ENCODE results near the gene ZSWIM5.

DNA sequence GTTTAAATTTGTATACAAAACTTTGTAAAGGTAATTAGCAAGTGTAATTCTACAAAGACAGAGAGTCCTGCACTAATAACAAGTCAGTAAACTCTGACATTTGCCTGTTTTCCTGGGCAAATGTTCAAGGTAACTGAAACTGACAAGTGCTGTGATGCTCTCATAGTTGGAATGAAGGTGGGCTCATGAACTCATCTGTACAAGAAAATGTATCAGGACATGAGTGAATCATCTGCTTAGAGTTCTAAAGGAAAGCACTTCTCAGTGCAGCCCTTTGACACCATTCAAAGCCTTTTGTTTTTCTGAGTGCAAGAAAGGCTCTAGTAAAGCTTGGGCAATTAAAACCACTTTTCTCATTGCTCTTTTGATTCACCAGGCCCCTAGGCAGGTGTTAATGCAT is 102.9 kb downstream of the ZSWIM5 start:
- TF ChIP-seq, protein P1, sequence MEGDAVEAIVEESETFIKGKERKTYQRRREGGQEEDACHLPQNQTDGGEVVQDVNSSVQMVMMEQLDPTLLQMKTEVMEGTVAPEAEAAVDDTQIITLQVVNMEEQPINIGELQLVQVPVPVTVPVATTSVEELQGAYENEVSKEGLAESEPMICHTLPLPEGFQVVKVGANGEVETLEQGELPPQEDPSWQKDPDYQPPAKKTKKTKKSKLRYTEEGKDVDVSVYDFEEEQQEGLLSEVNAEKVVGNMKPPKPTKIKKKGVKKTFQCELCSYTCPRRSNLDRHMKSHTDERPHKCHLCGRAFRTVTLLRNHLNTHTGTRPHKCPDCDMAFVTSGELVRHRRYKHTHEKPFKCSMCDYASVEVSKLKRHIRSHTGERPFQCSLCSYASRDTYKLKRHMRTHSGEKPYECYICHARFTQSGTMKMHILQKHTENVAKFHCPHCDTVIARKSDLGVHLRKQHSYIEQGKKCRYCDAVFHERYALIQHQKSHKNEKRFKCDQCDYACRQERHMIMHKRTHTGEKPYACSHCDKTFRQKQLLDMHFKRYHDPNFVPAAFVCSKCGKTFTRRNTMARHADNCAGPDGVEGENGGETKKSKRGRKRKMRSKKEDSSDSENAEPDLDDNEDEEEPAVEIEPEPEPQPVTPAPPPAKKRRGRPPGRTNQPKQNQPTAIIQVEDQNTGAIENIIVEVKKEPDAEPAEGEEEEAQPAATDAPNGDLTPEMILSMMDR (IDR thresholded peaks at IDR 0.05), result no peak
- TF ChIP-seq EZH2 (IDR thresholded peaks at IDR 0.05; ENCODE audit: borderline replicate concordance, insufficient read depth, low read depth, low read length, poor library complexity, severe bottlenecking), result no peak
